Activated T-helper 2 cell treated with anti-CD3 and anti-CD28 coated beads, Interferon-gamma antibody, Interleukin-2, Interleukin-4, amounts not matched to agents 10 μg/mL and 5 μg/mL and 100 μg/mL, durations not matched to agents 14 hours and 24 hours and 36 hours (primary cell): Measurements from ENCODE around the gene CEACAM1. TPM values are rescaled to one million over a fixed set of nuclear protein-coding genes. Genes with fewer than 3 reads are reported as not detected.
A peak's percentile ranks its signal among the peaks of the same experiment; 100 is the strongest.

Experiments used
- DNase-seq: peaks from one replicate; pipeline ENCODE4 v3.0.0; 2021; ENCODE audit warnings: low spot score
- H3K27ac Mint-ChIP-seq: one replicate; pipeline ENCODE4 v1.8.0; 2021; ENCODE audit warnings: mixed read lengths
- H3K27me3 Mint-ChIP-seq: one replicate; pipeline ENCODE4 v1.8.0; 2021; ENCODE audit warnings: low read depth, mixed read lengths
- H3K36me3 Mint-ChIP-seq: one replicate; pipeline ENCODE4 v1.8.0; 2021; ENCODE audit warnings: low read depth, mixed read lengths
- H3K4me1 Mint-ChIP-seq: one replicate; pipeline ENCODE4 v1.8.0; 2021; ENCODE audit warnings: low read depth, mixed read lengths
- H3K4me3 Mint-ChIP-seq: one replicate; pipeline ENCODE4 v1.8.0; 2021; ENCODE audit warnings: low read depth, mild to moderate bottlenecking, moderate library complexity, mixed read lengths
- H3K9me3 Mint-ChIP-seq: one replicate; pipeline ENCODE4 v1.8.0; 2021; ENCODE audit warnings: mixed read lengths
- intact Hi-C: fragments of 100-400 bp; cut with micrococcal nuclease; formaldehyde crosslinking; loops from one replicate; pipeline ENCODE4 v1.15.1; 2023
- total RNA-seq: library from RNA; stranded (reverse); gene quantifications from 2 replicates; pipeline ENCODE4 v1.2.3, GENCODE V29; 2022

Gene CEACAM1
- 7.1 and 8.5 TPM in 2 replicates for total RNA-seq

GRCh38 chr19:42528354-42529247, at the start of gene CEACAM1:
TSS of gene CEACAM1 (minus strand) at chr19:42528481. CDS start at chr19:42528374, 107 bp downstream.
- Mint-ChIP-seq H3K27me3 (no peaks in the 10 kb centered on the region), H3K4me3 (peak within 1 kb of the TSS; percentile 90), H3K27ac (peak within 1 kb of the TSS; percentile 95), H3K9me3 (no peaks in the 10 kb centered on the region), H3K4me1 (peaks cover 41% of the 10 kb centered on the region), H3K36me3 (peaks cover 6% of the 10 kb centered on the region)
- peak; percentile 63 for DNase-seq
- intact Hi-C loops: loop anchor here (1.0 to 5.0 kb wide), 2 partner anchors 61 to 78 kb away; no protein-coding TSS in a partner anchor

- intact Hi-C loops: no loop called here
- no peaks in the 10 kb centered on the region for H3K36me3 Mint-ChIP-seq
- no peaks in the 10 kb centered on the region for H3K9me3 Mint-ChIP-seq
- H3K4me1 Mint-ChIP-seq: no peaks in the 10 kb centered on the region
- H3K27me3 Mint-ChIP-seq: peaks cover 26% of the 10 kb centered on the region
- H3K4me3 Mint-ChIP-seq: no peak overlapping the region
- H3K27ac Mint-ChIP-seq: no peak overlapping the region
- DNase-seq: no peak
These were observed 48.7 kb upstream of the CEACAM1 start for GRCh38 chr19:42577016-42577415.

GRCh38 chr19:42576241-42576640, 48.0 kb upstream of the CEACAM1 start:
- no peak for DNase-seq
- Mint-ChIP-seq H3K27me3 (peaks cover 27% of the 10 kb centered on the region), H3K4me3 (no peak overlapping the region), H3K27ac (no peak overlapping the region), H3K36me3 (no peaks in the 10 kb centered on the region), H3K9me3 (no peaks in the 10 kb centered on the region), H3K4me1 (no peaks in the 10 kb centered on the region)
- intact Hi-C loops: no loop called here

- intact Hi-C loops: no loop called here
- Mint-ChIP-seq H3K4me3 (no peak overlapping the region), H3K27ac (no peak overlapping the region), H3K4me1 (no peaks in the 10 kb centered on the region), H3K27me3 (peaks cover 26% of the 10 kb centered on the region), H3K36me3 (no peaks in the 10 kb centered on the region), H3K9me3 (no peaks in the 10 kb centered on the region)
- DNase-seq: no peak
These were observed 45.4 kb upstream of the CEACAM1 start for GRCh38 chr19:42573642-42574041.

- peaks cover 4% of the 10 kb centered on the region for H3K4me1 Mint-ChIP-seq
- H3K4me3 Mint-ChIP-seq: no peak overlapping the region
- H3K9me3 Mint-ChIP-seq: no peaks in the 10 kb centered on the region
- peaks cover 23% of the 10 kb centered on the region for H3K27me3 Mint-ChIP-seq
- intact Hi-C loops: no loop called here
- DNase-seq: no peak
- H3K27ac Mint-ChIP-seq: no peak overlapping the region
- no peaks in the 10 kb centered on the region for H3K36me3 Mint-ChIP-seq
These were observed 42.8 kb upstream of the CEACAM1 start for GRCh38 chr19:42571116-42571515.

- DNase-seq: no peak
- Mint-ChIP-seq H3K27me3 (peaks cover 25% of the 10 kb centered on the region), H3K4me1 (peaks cover 4% of the 10 kb centered on the region), H3K9me3 (no peaks in the 10 kb centered on the region), H3K4me3 (no peak overlapping the region), H3K27ac (no peak overlapping the region), H3K36me3 (no peaks in the 10 kb centered on the region)
- intact Hi-C loops: no loop called here
These were observed 40.9 kb upstream of the CEACAM1 start for GRCh38 chr19:42569193-42569592.

- Mint-ChIP-seq H3K36me3 (no peaks in the 10 kb centered on the region), H3K4me1 (peaks cover 4% of the 10 kb centered on the region), H3K9me3 (no peaks in the 10 kb centered on the region), H3K4me3 (no peak overlapping the region), H3K27me3 (peaks cover 20% of the 10 kb centered on the region), H3K27ac (no peak overlapping the region)
- intact Hi-C loops: no loop called here
- DNase-seq: no peak
These were observed 39.7 kb upstream of the CEACAM1 start for GRCh38 chr19:42568006-42568405.

GRCh38 chr19:42567567-42567966, 39.3 kb upstream of the CEACAM1 start:
- no peak overlapping the region for H3K27ac Mint-ChIP-seq

GRCh38 chr19:42563352-42564210, 35.3 kb upstream of the CEACAM1 start:
- Mint-ChIP-seq H3K9me3 (no peaks in the 10 kb centered on the region), H3K27me3 (peaks cover 14% of the 10 kb centered on the region), H3K36me3 (no peaks in the 10 kb centered on the region), H3K4me1 (peaks cover 4% of the 10 kb centered on the region), H3K4me3 (no peak overlapping the region), H3K27ac (no peak overlapping the region)
- DNase-seq: no peak
- intact Hi-C loops: no loop called here

More at GRCh38 chr19:42567567-42567966, 39.3 kb upstream of the CEACAM1 start:
- intact Hi-C loops: no loop called here
- DNase-seq: no peak
- peaks cover 4% of the 10 kb centered on the region for H3K4me1 Mint-ChIP-seq
- no peak overlapping the region for H3K4me3 Mint-ChIP-seq
- no peaks in the 10 kb centered on the region for H3K9me3 Mint-ChIP-seq
- H3K27me3 Mint-ChIP-seq: peaks cover 20% of the 10 kb centered on the region
- no peaks in the 10 kb centered on the region for H3K36me3 Mint-ChIP-seq

- no peak for DNase-seq
- Mint-ChIP-seq H3K4me3 (no peak overlapping the region), H3K36me3 (no peaks in the 10 kb centered on the region), H3K9me3 (no peaks in the 10 kb centered on the region), H3K27me3 (peaks cover 19% of the 10 kb centered on the region), H3K27ac (no peak overlapping the region), H3K4me1 (no peaks in the 10 kb centered on the region)
- intact Hi-C loops: no loop called here
These were observed 33.2 kb upstream of the CEACAM1 start for GRCh38 chr19:42561512-42561911.

GRCh38 chr19:42560731-42561130, 32.5 kb upstream of the CEACAM1 start:
- H3K4me1 Mint-ChIP-seq: no peaks in the 10 kb centered on the region
- no peak overlapping the region for H3K4me3 Mint-ChIP-seq
- no peaks in the 10 kb centered on the region for H3K9me3 Mint-ChIP-seq
- H3K27ac Mint-ChIP-seq: no peak overlapping the region
- intact Hi-C loops: no loop called here
- no peak for DNase-seq
- H3K36me3 Mint-ChIP-seq: no peaks in the 10 kb centered on the region
- H3K27me3 Mint-ChIP-seq: peaks cover 23% of the 10 kb centered on the region

- Mint-ChIP-seq H3K27ac (no peak overlapping the region), H3K36me3 (no peaks in the 10 kb centered on the region), H3K4me3 (no peak overlapping the region), H3K9me3 (no peaks in the 10 kb centered on the region), H3K4me1 (no peaks in the 10 kb centered on the region), H3K27me3 (peaks cover 28% of the 10 kb centered on the region)
- intact Hi-C loops: no loop called here
- DNase-seq: no peak
These were observed 30.3 kb upstream of the CEACAM1 start for GRCh38 chr19:42558450-42559150.
